Activated T-cell treated with anti-CD3 and anti-CD28 coated beads for 1 hour (primary cell): Measurements from ENCODE around the gene KLHL29.
"Not testable (repeated sequence)": the region's sequence is repeated elsewhere in the genome, so short reads cannot be mapped to it uniquely, and the experiment has no call there.

Experiments used
- DNase-seq: peaks from one replicate; pipeline ENCODE4 v3.0.0-alpha.2; 2020; ENCODE audit warnings: low read depth

KLHL29 gene

DNA sequence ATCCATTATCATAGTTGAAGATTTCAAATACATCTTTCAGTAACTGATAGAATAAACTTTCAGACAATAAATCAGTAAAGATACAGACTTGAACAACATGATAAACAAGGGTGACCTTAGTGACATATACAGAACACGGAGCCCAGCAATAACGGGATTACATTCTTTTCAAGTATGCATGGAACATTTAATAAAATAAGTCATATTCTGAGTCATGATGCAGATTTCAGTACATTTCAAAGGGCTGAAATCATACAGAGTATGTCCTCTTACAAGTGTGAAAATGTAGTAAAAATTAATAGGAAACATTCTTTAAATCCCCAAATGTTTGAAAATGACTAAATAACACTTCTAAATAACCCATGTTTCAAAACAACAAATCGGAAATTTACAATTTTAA, 17.2 kb upstream of the KLHL29 start:
- DNase-seq, result no peak

DNA sequence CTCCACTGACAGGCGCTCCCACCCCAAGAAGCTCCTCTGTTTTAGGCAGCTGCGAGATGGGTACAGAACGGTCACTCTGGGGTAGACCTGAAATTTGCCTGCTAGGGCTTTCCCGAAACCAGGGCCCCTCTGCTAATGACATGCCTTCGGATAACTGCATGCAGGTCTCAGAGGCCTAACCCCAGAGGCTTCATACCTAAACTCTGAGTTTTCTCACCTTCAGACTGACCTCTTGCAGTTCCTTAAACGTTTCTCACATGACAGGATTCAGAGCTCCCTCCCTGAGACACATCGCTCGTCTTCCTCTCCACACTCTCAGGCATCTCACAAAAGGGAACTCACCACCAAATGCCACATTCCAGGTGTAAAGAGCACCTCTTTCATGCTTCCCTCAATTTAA, 11.3 kb upstream of the KLHL29 start:
- no peak for DNase-seq

DNA sequence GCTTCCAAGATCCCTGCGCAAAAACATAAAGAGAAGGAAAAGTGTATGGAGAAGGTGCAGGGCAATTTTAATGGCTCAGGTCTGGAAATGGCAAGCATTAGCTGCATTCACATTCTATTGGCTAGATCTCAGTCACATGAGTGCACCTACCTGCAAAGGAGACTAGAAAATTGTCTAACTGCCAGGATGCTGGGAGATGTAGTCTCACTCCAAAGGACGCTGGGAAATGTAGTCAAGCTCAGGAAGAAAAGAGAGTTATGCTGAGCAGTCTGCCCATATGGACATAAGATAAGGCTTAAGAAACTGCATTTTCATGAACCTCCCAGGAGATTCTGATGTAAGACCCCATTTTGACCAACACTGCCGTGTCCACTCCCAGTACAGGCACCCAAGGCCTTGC, 9.5 kb upstream of the KLHL29 start:
- DNase-seq, result no peak

DNA sequence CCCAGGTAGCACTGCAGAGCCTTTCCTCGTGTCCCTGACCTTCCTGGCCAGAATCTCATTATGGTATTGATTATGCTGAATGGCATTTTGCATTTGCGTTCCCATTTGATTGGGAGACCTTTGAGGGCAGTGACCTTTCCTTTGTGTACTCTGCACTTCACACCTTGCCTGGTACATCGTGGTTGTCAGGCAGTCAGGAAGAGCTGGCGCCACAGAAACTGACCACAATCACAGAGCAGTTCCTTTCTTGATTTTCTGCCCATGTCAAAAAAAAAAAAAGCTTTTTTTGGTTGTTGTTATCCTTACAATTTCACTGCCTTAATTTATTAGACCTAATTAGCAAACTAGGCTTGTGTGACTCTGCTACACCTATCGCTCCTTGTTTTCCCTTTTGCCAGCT, 8.9 kb upstream of the KLHL29 start:
- no peak for DNase-seq

DNA sequence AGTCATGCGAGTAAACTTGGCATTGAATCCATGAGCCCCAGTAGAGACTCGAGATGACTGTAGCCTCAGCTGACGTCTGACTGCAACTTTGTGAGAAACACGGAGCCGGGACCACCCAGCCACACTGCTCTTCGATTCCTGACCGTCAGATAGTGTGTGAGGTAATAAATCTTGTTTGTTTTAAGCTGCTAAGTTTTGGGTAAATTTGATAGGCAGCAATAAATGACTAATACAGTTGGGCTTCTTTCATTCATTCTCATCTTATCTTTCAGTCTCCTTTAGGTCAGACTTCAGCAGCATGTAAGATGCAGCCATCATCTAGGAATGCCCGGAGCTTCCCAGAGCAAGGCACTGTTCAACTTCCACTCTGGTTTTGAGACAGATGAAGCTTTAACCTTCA, 8.0 kb upstream of the KLHL29 start:
- DNase-seq, result no peak

DNA sequence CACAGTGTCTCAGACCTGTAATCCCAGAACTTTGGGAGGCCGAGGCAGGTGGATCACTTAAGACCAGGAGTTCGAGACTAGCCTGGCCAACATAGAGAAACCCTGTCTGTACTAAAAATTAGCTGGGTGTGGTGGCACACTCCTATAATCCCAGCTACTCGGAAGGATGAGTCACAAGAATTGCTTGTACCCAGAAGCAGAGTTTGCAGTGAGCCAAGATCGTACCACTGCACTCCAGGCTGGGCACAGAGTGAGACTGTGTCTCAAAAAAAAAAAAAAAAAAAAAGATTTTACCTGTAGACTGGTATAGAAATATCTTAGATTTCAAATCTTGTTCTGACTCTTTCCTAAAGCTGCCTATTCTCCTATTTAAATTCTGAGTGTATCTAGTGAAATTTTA, 7.2 kb upstream of the KLHL29 start:
- no peak for DNase-seq

DNA sequence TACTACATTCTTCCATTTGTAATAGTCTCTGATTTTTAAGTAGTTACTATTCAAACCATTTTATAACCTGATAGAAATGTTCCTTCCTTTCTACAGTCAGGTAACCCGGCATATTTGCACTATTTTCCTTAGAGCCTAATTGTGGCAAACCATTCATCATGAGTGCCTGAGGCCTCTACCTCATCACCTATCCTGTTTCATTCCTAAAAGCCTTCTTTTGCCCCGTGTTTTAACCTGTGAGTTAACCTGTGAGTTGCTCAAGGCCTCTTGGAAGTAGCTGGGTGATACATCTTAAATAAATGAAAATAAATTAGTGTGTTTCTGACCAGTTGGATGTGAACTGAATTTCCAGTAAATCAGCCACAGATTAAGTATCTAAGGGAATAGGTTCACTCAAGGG, 6.5 kb upstream of the KLHL29 start:
- DNase-seq, result no peak

DNA sequence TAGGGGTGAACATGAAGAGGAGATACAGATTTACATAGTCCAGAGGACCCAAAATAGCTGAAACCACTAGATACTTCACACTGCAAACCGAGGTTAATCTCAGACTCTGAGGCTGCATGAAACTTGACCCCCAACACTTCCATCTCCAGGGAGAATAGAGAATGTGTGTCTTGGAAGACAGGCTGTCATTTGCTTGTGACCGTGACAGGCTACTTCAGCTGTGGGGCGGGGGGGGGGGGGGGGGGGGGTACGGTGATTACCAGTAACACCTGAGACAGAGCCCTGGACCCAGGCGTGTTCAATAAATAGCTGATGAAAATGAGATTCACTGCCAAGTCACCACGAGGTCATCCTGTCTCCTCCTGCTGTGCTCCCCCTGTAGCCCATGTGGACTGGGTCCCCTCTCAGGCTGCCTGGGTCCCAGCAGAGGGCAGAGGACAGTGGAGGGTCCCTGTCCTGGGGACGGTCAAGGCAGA, 5.7 kb upstream of the KLHL29 start:
- no peak for DNase-seq

DNA sequence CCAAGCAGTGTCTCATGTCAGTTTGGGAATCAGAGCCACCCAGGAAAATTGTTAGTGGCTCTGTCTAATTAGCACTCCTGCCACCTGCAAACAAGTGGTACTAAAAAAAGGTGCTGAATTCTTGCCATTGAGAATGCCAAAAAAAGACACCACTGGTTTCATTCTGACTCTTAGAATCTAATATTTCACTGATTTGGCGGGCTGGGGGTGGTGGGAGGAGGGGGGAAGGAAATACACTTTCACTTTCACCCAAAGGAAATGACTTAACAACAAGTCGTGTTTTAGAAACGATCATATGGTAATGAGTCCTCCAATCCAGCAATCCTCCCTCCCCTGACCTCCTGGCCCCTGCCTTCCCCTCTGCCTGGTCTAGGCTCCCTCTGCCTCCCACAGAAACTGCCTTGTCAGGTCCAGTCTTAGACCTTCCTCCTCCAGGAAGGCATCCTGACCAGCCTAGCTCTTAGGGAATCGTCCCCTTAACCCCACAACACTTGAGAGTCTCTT, 4.4 kb upstream of the KLHL29 start:
- DNase-seq, result no peak

DNA sequence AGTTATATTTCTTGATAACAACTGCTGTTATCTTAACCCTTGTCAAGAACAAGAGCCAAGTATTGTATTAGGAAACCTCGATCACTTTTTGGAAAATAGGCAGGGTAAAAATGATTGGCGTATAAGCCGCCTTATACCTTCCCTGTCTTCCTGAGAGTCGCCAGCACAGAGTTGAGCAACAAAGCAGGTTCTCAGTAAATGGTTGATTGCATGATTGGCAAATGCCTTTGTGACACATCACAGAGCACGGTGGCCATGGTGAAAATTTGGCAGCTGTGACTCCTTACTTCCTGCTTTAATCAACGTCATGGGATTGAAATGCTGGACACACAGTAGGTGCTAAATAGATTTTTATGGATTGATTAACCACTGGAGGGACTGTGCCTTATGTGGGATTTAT, 3.9 kb upstream of the KLHL29 start:
- no peak for DNase-seq

DNA sequence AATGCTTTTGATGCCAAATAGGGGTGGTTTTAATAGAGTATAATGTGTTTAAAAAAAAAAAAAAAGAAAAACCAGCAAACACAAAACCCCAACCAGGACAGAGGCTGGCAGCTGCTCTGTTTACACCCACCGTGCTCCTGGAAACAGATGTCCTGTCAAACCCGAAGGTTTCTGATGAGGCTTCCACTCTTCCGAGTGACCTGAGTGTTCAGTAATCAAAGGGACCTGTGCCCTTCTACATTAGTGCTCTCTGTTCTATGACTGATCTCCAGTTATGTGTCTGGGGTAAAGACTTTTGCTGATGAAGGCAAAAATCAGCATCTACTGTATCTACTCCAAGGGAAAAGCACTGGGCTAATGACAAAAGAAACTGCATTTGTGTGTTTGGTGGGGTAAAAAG, 3.5 kb upstream of the KLHL29 start:
- DNase-seq, result no peak

DNA sequence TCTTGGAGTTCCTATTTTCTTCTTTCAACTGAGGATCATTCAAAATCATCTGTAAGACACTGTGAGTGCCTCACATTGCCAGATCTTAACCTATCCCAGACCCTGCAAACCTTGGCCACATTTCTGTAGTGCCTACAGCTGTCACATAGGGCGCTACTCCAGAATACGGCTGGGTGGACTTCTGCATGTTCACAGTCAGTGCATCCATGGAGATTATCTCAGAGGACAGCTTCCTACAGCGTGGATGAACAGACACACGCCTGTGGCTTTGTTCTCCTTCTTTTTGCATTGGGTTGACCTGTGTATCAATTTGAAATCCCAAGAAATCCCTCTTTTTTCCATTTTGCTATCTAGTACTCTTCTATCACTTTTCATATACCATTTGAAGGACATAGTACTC, 1.9 kb upstream of the KLHL29 start:
- DNase-seq, result no peak

DNA sequence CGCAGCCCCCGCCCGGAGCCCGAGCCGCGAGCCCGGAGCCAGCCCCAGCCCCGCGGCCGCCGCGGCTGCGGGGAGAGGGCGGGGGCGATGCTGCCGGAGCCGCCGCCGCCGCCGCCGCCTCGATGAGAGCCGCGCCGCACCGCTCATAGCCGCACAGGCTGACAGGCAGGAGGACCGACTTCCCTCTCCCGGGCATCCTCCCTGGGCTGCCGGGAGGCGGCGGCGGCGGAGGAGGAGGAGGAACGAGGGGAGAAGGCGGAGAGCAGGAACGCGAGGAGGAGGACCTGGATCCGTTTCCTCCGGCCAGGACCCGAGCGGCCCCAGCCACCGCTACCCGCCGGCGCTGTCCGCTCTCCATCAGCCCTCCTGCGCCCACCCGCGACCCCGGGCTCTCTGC, 370 bp downstream of the KLHL29 start:
- DNase-seq, result no peak

DNA sequence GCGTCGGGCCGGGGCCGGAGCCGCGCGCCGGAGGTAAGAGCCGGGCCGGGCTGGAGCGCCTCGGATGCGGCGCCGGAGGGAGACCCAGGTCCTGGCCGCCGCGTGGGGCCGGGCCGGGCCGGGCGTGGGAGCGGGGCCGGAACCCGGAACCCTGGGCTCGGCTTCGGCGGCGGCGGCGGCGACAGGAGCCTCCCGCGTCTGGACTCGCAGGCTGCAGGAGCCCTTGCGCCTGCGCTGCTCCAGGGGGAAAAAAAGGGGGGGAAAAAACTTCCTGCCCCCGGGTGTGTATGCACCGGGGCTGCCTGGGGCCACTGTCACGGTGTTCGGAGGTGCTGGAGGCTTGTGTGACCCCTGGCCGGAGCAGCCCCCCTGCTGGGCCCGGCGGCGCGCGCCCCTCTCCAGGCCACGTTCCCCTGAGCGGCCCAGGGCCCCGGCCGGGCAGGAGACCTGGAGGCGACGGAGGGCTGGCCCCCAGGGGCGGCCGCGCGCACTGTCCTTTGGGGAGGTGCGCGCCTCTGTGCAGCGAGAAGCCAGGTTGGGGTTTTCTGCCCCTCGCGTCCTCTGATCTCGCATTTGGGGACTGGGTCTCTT, 864 bp downstream of the KLHL29 start:
- DNase-seq, result no peak

DNA sequence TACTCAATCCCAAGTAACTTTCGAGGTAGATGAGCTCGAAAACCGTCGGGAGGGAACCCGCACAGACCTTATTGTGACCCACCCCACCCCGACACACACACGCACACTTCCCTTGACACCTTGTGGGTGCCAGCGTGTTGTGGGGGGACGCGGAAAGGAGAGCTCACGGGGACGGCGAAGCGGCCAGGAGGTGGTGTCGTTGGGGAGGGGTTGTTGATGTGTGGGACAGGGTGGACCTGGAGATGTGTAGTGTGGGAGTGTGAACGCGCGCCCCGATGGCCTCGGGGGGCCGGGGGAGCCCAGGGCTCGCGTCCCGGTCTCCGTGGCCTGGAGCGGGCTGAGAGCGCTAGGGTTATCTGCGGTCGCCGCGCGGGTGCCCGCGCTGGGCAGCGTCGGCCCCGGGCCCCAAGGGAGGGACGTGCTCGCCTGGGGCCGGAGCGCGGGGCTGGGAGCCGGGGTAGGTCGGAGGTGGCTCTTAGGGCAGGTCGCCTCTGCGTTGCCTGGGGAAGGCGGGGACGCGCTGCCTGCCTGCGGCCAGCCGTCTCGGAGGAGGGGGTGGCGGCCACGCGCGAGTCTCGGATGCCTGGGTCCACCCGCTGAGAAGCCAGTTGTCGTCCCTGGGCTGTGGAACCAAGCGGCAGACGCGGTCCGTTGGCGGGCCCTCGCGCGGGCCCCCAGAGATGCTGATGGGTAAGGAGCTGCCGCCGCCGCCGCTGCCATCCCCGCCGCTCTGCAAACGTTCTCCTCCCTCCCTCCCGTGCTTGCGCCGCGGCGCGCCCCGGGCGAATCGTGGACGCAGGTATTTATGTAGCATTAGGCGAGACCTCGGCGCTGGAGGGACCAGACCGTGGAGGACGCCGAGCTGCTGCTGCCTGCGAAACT, 1.6 kb downstream of the KLHL29 start:
- DNase-seq, result no peak

DNA sequence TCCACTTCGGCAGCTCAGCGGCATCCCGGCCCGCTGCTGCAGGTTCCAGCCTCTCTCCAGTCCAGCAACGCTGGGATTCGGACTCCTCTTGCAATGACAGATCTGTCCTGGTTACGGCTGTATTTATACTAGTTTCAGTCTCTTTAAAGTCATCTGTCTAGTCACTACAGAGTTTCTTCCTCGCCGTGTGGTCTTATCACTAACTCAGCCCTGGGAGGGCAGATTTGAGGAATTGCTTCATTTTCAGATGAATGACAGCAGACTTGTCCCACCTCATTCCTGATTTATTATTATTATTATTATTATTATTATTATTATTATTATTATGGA, 2.2 kb downstream of the KLHL29 start:
- no peak for DNase-seq

DNA sequence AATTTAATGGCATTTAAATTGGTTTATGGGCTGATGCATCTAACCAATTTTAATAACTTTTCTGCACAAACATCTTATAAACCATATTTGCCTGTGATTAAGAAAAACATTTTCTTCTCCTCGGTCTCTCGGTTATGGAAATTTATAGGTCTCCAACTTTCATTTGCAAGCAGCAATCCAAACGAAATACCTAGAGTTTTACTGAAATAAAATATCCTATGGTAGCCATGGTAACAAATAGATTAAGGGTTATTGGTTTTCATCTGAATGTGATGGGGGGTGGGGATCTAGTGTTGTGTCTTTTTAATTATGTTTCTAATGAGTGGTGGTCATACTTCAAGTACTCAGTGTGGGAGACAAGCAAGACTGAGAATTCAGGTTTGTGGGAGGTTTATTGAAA, 2.9 kb downstream of the KLHL29 start:
- no peak for DNase-seq

DNA sequence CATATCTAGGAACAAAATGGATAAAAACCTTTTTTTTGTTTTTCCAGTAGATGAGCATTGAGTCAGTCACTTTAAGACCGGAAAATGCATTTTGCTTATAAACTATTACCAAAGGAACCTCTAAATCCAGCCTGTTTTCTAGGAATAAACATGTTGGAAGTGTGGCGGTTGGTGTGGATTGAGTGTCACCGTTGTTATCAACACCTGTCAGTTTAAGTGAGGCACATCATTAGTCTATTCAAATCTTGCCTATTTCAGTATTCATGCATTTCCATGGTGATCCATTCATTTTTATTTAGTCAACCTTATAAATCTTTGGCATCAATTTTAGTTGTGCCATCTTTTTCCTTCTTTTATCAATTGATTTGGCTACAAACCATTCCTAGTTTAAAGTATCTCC, 3.3 kb downstream of the KLHL29 start:
- DNase-seq, result no peak

DNA sequence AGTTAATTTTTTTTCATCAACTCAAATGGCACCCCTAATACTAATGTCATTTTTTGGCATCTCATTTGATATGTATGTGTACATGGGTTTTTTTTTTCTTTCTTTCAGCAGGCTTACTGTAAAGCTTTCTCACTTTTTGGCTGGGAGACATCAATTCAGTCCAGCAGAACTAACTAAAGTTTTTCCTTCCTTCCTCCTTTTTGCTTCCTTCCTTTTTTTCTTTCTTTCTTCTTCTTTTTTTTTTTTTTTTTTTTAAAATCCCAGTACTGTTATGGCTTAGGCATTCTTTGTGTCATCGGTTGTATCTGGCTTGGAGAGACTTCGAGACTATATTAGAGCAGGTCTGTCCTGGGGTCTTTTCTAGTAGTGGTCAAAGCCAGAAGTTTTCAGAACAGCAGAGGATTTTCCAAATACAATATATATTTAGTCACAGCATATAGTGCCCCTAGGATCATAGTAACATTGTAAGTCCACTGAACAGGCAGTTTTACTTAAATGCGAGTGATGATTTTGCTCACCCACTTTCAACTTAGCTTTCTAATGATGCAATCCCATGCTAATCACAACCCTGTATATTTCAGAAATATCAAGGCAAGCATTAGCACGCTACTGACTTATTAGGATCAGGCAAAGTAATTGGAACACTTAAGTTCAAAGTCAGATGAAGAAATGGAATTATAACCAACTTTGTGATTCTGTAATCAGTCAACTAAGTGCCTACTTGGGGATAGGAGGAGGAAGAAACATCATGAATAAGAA, 4.0 kb downstream of the KLHL29 start:
- DNase-seq, result no peak

DNA sequence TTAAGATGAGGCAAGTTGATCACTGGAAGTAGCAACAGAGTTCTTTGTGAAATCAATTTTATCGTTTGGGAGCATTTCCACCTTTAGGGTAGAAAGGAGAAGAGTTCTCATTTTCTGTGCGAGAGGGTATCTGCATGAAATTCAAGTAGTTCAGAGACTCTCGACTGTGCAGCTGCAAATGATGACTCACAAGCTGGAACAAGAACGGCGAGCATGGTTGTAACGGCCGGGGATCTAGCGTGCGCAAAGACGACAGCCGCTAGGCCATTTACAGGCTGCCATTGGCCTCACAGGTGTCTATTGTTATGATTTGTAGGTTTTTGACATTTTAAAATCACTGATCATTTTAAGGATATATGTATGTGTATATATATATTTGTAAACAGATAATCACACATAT, 5.2 kb downstream of the KLHL29 start:
- DNase-seq, result no peak

DNA sequence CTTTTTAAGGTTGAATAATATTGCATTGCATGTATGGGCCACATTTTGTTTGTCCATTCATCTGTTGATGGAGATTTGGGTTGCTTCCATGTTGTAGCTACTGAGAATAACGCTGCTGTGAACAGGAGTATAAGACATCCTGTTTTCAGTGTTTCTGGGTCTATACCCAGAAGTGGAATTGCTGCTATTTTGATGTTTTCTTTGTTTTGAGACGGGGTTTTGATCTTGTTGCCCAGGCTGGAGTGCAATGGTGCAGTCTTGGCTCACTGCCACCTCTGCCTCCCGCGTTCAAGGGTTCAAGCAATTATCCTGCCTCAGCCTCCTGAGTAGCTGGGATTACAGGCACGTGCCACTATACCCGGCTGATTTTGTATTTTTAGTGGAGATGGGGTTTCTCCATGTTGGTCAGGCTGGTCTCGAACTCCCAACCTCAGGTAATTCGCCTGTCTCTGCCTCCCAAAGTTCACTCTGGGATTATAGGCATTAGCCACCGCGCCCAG, 6.3 kb downstream of the KLHL29 start:
- DNase-seq, result not testable (repeated sequence)

DNA sequence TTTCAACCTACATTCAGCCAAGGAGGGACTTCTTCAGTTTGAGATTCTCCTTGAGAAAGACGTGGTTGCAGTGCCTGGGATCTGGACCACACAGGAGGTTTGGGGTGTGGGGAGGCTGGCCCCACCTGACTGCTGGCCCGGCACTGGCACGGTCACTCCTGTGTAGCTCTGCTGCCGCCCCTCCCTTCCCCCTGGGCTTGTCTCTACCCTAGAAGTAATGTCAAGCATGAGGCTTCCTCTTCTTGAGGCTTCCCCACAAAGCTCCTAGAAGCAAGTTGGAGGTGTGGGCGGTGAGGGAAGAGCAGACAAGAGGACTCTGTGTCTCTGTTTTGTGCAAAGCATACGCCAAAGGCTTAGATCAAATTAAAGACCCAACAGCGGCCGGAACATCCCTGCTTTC, 8.7 kb downstream of the KLHL29 start:
- no peak for DNase-seq

DNA sequence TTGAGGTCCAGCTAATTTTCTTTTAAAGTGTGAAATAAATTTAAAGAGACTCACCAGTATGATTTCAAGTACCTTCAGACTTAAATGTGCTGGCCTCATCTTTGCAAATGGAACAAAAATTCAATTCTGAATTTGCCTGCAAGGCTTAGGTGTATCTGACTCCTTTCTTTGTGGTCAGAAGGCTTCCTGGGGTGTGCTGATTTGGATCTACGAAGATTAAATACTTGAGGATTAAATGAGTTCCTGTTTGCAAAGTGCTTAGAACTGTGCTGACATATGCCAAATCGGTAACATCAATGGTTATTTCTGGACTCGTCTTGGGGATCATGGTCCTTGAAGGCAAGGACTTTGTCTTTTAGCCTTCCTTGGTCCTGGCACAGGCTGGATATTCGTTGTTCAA, 9.7 kb downstream of the KLHL29 start:
- DNase-seq, result no peak
